HUES48 (cell line): ENCODE data around the gene B4GALT2.

Experiments
- H3K27ac ChIP-seq: one replicate; pipeline ENCODE4 v1.7.0; 2013; ENCODE audit warnings: low read depth, low read length, inconsistent platforms
- H3K27me3 ChIP-seq: 2 replicates; pipeline ENCODE4 v1.6.1; 2013; ENCODE audit warnings: mild to moderate bottlenecking, low read length; ENCODE audit not compliant: control insufficient read depth, insufficient read depth
- H3K36me3 ChIP-seq: 2 replicates; pipeline ENCODE4 v1.6.1; 2013; ENCODE audit warnings: low read length; ENCODE audit not compliant: control insufficient read depth, insufficient read depth
- H3K4me1 ChIP-seq: 2 replicates; pipeline ENCODE4 v1.6.1; 2013; ENCODE audit warnings: mild to moderate bottlenecking, low read length; ENCODE audit not compliant: control insufficient read depth, insufficient read depth
- H3K4me3 ChIP-seq: 2 replicates; pipeline ENCODE4 v1.5.1; 2013; ENCODE audit warnings: mild to moderate bottlenecking, low read depth, low read length
- H3K9ac ChIP-seq: 2 replicates; pipeline ENCODE4 v1.6.1; 2013; ENCODE audit warnings: mild to moderate bottlenecking, low read depth, low read length, moderate library complexity
- H3K9me3 ChIP-seq: 2 replicates; pipeline ENCODE4 v1.6.1; 2013; ENCODE audit warnings: low read length; ENCODE audit not compliant: control insufficient read depth, insufficient read depth

The B4GALT2 gene

DNA sequence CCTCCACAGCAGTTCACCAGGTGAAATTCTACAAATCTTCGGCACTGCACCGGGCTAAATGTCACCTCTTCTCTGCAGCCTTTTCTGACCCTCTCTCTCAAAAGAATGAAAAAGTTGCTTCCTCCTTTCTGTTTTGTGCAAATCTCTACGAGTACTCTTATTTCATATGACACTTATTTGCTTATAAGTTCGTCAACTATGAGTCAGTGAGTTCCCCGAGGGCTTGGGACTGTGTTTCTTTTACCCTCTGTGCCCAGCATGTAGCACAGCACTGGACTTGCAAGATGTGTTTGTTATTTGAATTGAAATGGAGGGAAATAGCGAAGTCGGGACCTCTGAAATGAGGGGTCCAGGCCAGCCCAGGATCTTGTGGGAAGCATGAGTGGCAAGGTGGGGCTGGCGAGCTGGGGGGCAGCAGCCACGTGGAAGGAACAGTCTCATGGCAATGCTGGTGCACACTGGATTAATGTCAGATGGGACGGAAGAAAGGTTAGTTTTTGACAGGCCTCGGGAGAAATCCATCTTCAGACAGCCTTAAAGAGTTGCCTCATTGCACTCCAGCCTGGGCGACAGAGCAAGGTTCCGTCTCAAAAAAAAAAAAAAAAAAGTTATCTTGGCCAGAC is 46.0 kb downstream of the B4GALT2 start:
- peaks cover 7% of the 10 kb centered on the region for H3K4me1 ChIP-seq
- no peaks in the 10 kb centered on the region for H3K27me3 ChIP-seq
- H3K27ac ChIP-seq: no peak overlapping the region
- peaks cover 35% of the 10 kb centered on the region for H3K36me3 ChIP-seq
- H3K9me3 ChIP-seq: no peaks in the 10 kb centered on the region
- H3K9ac ChIP-seq: no peak overlapping the region
- no peak overlapping the region for H3K4me3 ChIP-seq

DNA sequence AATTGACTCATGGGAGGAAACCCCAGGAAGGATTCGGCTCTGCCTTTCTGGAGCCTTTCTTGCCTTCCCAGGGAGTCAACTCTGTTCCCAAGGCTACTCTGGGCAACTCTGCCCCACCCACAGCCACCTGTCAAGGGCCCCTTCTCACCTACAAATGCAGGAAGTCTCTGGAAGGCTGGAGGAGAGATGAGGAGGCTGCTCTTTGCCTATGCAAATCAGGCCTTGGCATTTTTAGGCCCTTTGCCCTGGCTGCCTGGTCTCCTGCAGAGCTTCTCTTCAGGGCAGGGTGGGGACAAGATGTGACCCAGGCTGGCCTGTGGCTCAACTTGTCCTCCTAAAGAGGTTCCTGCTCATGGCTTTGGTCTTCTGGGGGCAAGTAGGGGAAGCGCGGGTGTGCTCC is 46.8 kb downstream of the B4GALT2 start:
- Histone ChIP-seq H3K9ac (no peak overlapping the region), H3K27ac (no peak overlapping the region), H3K27me3 (no peaks in the 10 kb centered on the region), H3K4me1 (peaks cover 7% of the 10 kb centered on the region), H3K4me3 (no peak overlapping the region), H3K9me3 (no peaks in the 10 kb centered on the region), H3K36me3 (peaks cover 27% of the 10 kb centered on the region)

GRCh38 chr1:44027320-44027719 is 48.3 kb downstream of the B4GALT2 start:
- H3K4me1 ChIP-seq: peaks cover 13% of the 10 kb centered on the region
- H3K9me3 ChIP-seq: no peaks in the 10 kb centered on the region
- H3K27me3 ChIP-seq: no peaks in the 10 kb centered on the region
- no peak overlapping the region for H3K27ac ChIP-seq
- H3K9ac ChIP-seq: no peak overlapping the region
- H3K36me3 ChIP-seq: peaks cover 15% of the 10 kb centered on the region
- H3K4me3 ChIP-seq: no peak overlapping the region

- Histone ChIP-seq H3K27me3 (no peaks in the 10 kb centered on the region), H3K27ac (peak overlapping the region; percentile 84), H3K9me3 (no peaks in the 10 kb centered on the region), H3K36me3 (no peaks in the 10 kb centered on the region), H3K4me1 (peaks cover 20% of the 10 kb centered on the region), H3K9ac (peak overlapping the region; percentile 69; the same call in 1 of the 2 replicates), H3K4me3 (peak overlapping the region; percentile 73)
Observed at GRCh38 chr1:44029260-44029910, 50.4 kb downstream of the B4GALT2 start.

DNA sequence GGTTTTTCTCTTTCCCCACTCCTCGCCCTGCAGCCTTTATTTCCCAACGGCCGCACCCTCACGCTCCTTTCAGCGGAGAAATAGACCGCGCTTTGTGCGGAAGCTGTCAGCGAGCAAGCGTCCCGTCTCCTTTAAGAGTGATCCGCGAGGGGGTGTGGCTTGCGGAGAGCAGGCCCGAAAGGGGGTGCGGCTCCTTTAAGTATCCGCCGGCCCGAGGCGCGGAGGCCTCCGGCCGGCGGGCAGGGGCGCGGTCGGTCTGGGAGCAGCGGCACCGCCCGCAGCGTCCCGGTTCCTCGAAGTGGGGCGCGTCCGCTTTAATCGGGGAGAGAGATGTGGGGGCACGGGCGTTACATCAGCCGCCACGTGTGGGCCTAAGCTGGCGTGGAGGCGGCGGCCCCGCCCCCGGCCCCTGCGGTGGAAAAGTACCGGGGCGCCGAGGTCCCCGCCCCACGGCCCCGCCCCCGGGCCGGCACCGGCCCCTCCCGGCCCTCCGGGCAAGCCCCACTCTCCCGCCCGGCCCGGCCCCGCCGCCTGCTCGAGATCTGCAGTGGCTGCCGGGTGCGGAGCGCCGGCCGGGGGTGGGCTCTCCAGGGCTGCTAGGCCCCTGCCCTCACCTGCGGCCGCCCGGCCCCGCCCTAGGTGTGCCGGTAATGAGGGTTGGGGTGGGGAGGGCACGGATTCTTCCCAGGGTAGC is 51.0 kb downstream of the B4GALT2 start:
- H3K27ac ChIP-seq: peak overlapping the region; percentile 84
- H3K36me3 ChIP-seq: no peaks in the 10 kb centered on the region
- no peaks in the 10 kb centered on the region for H3K27me3 ChIP-seq
- H3K4me3 ChIP-seq: peak overlapping the region; percentile 73
- peak overlapping the region; percentile 78 for H3K9ac ChIP-seq
- H3K4me1 ChIP-seq: peaks cover 20% of the 10 kb centered on the region
- H3K9me3 ChIP-seq: no peaks in the 10 kb centered on the region

DNA sequence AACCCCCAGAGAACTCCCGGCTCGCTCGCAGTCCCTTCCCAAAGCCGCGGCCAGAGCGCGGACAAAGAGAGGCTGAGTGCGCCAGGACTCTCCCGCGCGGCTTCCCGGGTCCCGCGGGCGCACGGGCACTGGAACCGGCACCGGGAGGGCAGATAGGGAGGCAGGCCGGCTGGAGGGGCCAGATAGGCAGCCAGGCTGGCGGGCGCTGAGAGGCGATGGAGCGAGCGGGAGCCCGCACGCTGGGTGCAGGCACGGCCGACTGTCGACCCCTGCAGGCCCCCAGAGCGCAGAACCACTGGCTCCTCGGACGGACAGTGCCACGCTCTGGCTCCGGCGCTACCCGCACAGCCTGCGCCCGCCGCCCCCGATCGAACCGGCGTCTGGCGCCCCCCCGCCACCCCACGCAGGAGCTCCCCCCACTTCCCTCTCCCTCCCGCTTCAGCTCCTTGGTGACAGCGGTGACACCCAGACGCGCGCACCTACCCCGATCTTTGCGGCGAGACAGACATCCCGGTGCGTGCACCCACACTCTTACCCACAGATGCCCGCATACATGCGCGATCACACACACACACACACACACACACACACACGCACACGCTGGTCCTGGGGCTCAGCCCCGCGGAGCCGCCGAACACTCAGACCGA is 51.7 kb downstream of the B4GALT2 start:
- H3K9me3 ChIP-seq: no peaks in the 10 kb centered on the region
- no peaks in the 10 kb centered on the region for H3K36me3 ChIP-seq
- H3K4me1 ChIP-seq: peaks cover 20% of the 10 kb centered on the region
- H3K9ac ChIP-seq: peak overlapping the region; percentile 78
- H3K27ac ChIP-seq: peak overlapping the region; percentile 84
- H3K4me3 ChIP-seq: peak overlapping the region; percentile 73
- H3K27me3 ChIP-seq: no peaks in the 10 kb centered on the region

DNA sequence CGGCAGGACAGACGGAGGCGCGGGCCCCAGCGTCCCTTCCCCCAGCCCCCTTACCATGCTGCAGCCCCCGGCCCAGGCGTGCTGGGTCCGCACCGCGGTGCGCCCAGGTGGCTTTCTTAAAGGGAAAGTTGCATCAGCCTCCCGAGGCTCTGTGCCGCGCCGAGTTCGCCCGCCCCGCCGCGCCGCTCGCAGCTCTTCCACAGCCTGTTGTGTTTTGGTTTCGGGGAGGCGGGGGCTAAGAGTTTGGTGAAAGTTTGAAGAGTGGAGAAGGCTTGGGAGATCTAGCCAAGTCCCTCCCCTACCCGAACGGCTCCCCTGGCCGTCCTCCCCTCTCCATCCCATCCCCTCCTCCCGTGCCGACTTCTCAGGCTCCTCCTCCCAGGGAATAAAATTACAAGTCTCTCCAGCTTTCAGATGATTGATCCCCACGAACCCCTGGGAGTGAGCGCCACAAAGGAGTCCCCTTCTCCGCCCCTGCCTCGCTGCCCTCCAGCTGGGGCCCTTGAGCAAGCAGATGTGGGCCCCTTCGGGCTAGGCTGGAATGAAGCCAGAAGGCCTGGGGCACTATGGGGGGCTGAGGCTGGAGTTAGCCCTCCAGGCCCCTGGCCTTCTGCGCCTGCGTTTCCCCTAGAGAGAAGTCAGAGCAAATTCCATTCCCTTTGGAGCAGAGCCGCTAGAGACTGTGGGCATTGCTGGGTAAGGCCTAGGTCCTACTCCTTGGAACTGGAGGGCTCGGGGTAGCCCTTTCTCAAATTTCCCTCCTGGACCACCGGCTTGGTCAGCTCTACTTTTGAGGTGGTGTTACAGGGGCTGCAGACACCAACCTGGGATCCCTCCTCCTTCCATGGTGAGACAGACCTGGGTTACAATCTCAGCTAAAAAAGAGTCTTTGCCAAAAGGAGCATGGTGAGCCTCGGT is 52.5 kb downstream of the B4GALT2 start, which contains the start of gene SLC6A9:
Gene SLC6A9 (minus strand): TSS at position 211 of the 918 bp plus-strand sequence. CDS start 7,185 bp downstream, outside the sequence.
- H3K36me3 ChIP-seq: no peaks in the 10 kb centered on the region
- peak within 1 kb of the TSS; percentile 78 for H3K9ac ChIP-seq
- H3K27me3 ChIP-seq: no peaks in the 10 kb centered on the region
- H3K4me3 ChIP-seq: peak within 1 kb of the TSS; percentile 73
- H3K4me1 ChIP-seq: peaks cover 26% of the 10 kb centered on the region
- H3K27ac ChIP-seq: peak within 1 kb of the TSS; percentile 84
- H3K9me3 ChIP-seq: no peaks in the 10 kb centered on the region

DNA sequence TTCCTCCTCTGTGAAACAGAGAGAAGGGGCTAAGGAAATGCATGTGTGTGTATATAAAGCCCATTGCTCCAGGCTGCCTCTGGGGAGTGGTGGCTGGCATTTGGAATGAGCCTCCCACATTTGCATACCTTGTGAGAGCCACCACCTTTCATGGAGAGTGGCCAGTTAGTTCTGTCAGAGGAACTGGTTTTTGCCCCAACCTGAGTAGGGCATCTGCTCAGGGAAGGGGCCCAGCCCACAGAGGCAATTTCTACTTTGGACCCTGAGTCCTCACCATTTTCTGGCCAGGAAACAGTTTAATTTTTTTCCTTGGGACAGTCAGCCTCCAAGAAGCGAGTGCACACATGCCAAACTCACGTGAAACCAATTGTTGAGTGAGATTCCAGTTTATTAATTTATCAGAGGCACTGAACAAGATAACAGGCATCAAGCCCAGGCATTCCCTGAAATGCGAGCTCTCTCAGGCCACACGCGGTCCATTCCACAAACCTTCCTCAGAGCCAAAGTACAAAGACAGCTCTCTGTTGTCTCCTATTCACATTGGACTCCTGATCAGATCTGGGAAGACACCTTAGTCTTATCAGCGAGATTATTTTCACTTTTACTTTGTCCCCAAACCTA is 53.3 kb downstream of the B4GALT2 start:
- Histone ChIP-seq H3K36me3 (no peaks in the 10 kb centered on the region), H3K4me3 (peak overlapping the region; percentile 73), H3K27ac (peak overlapping the region; percentile 84), H3K27me3 (no peaks in the 10 kb centered on the region), H3K4me1 (peaks cover 26% of the 10 kb centered on the region), H3K9ac (no peak overlapping the region), H3K9me3 (no peaks in the 10 kb centered on the region)

DNA sequence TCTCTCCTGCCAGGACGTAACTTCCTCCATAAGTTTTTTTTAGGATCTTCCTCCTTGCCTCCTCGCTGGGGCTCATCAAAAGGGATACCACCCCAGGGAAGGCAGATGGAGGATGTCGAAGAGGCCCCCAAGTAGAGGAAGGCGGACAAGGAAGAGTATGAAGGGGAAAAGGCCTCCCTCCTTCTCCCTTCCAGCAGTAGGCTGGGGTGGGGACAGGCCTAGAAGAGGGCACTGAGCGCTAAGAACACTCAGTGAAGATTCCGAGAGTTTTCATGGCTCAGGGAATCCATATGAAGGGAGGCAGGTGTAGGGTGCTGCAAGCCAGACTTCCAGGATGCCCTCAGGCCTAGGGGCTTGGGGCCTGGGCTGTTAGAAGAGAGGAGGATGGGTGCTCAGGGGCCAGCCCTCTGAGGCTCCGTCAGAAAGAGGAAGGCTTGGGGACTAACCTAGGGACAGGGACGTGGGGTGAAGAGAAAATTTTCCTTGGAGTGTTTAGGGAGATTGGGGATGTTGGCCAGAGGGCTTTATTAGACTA is 54.1 kb downstream of the B4GALT2 start:
- no peak overlapping the region for H3K9ac ChIP-seq

DNA sequence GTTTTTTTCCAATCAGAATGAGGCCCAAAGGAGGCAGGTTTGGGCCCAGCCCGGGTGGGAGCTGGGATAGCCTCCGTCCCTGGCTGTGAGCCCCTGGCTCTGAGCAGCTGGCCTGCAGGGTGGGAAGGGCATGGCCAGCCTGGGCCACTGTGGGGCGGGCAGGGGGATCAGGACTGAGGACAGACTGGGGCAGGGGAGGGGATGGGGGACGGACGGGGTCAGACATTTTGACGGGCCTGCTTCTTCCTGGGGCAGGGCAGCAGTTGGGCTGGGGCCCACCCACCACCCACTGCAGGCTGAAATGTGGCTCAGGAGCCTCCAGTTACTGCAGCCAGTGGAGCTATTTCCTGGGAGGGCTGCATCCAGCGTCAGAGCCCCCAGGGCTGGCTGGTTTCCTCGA is 54.7 kb downstream of the B4GALT2 start:
- Histone ChIP-seq H3K27ac (no peak overlapping the region), H3K9ac (no peak overlapping the region), H3K4me1 (peaks cover 26% of the 10 kb centered on the region)

More for the DNA sequence above, 54.1 kb downstream of the B4GALT2 start:
- Histone ChIP-seq H3K27ac (no peak overlapping the region), H3K9me3 (no peaks in the 10 kb centered on the region), H3K36me3 (no peaks in the 10 kb centered on the region), H3K27me3 (no peaks in the 10 kb centered on the region), H3K4me1 (peaks cover 26% of the 10 kb centered on the region), H3K4me3 (no peak overlapping the region)

More for the DNA sequence above, 54.7 kb downstream of the B4GALT2 start:
- Histone ChIP-seq H3K27me3 (no peaks in the 10 kb centered on the region), H3K9me3 (no peaks in the 10 kb centered on the region), H3K4me3 (no peak overlapping the region), H3K36me3 (no peaks in the 10 kb centered on the region)
